ENCODE measurements around the gene SRP14. TPM values are rescaled to one million over a fixed set of nuclear protein-coding genes. Genes with fewer than 3 reads are reported as not detected.

SRP14 gene
- total and polyA plus RNA-seq, 9 donors: 155 to 451 (median 215) TPM

DNA sequence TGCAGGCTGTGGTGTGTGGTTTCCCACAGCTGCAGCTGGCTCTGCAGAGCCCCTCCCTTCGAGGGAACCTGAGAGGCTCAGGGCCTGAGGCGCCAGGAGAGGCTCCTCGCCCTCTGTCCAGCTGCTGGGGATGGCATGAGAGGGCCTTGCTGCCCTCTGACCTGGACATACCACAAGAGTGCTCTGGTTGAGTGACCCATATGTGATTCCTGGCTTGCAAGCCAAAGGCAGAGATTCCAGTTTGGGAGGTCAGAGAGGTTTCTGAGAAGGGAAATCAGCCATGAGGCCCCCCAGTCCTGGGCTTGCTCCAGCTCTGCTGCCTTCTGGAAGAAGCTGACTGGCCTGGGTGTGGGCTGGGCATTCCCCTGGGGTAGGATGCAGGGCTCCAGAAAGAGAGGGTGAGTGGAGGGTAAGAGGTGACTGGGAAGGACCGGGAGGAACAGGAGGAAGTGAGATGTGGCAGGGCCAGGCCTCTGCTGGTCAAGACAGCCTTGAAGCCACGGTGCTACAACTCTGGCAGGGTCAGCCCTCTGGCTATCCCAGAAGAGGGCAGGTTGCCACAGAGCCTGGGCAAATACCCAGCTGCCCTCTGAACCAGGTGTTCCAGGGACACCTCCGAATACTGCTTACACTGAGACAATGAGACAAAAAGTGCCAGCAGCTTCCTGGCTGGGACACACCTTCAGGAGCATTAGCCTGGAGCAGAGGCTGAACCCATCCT, 16.0 kb upstream of the SRP14 start:
- H3K36me3 ChIP-seq: no peaks in the 10 kb centered on the region
- TF ChIP-seq EP300 (IDR thresholded peaks at IDR 0.05): no peak
- TF ChIP-seq, protein P1, sequence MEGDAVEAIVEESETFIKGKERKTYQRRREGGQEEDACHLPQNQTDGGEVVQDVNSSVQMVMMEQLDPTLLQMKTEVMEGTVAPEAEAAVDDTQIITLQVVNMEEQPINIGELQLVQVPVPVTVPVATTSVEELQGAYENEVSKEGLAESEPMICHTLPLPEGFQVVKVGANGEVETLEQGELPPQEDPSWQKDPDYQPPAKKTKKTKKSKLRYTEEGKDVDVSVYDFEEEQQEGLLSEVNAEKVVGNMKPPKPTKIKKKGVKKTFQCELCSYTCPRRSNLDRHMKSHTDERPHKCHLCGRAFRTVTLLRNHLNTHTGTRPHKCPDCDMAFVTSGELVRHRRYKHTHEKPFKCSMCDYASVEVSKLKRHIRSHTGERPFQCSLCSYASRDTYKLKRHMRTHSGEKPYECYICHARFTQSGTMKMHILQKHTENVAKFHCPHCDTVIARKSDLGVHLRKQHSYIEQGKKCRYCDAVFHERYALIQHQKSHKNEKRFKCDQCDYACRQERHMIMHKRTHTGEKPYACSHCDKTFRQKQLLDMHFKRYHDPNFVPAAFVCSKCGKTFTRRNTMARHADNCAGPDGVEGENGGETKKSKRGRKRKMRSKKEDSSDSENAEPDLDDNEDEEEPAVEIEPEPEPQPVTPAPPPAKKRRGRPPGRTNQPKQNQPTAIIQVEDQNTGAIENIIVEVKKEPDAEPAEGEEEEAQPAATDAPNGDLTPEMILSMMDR (IDR thresholded peaks at IDR 0.05): no peak
- WGBS, 3 donors: 51 to 57% (median 54%) methylated on average over 6 of the region's 6 CpGs
- H3K27ac ChIP-seq: no peak overlapping the region
- H3K9me3 ChIP-seq: no peaks in the 10 kb centered on the region
- intact Hi-C loops (cut with DNase I): loop anchor here in 2 of 4 donors (5.0 to 10.0 kb wide), 2 partner anchors 42 to 50 kb away; partner anchors contain the start of gene BMF (in 1 of the 2)
- DNase-seq: no peak
- peaks cover 9% of the 10 kb centered on the region for H3K4me1 ChIP-seq (ENCODE audit: insufficient read depth)
- H3K27me3 ChIP-seq: no peaks in the 10 kb centered on the region
- H3K4me3 ChIP-seq: no peak overlapping the region

DNA sequence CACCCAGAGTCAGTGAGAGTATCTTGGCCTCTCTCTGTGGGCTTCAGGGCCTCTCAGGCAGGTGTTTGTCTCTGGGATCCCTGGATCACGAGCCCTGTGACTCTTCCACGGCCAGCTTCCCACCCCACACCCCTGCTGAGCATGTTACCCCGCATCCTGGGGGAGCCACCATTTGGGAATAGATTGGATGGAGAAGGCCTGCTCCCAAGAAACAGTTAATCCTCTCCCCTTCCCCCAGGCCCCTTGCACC, 15.5 kb upstream of the SRP14 start:
- Histone ChIP-seq H3K36me3 (no peaks in the 10 kb centered on the region), H3K4me1 (ENCODE audit: insufficient read depth) (peaks cover 9% of the 10 kb centered on the region), H3K4me3 (no peak overlapping the region), H3K27me3 (no peaks in the 10 kb centered on the region), H3K27ac (no peak overlapping the region), H3K9me3 (no peaks in the 10 kb centered on the region)
- intact Hi-C loops (cut with DNase I): loop anchor here in 2 of 4 donors (5.0 to 10.0 kb wide), 2 partner anchors 43 to 50 kb away; partner anchors contain the start of gene BMF (in 1 of the 2)
- DNase-seq: no peak
- 90 to 95% (median 91%) methylated on average over 2 to 3 of the region's 3 CpGs for WGBS, 3 donors
- TF ChIP-seq, protein P1 (IDR thresholded peaks at IDR 0.05): no peak
- no peak for TF ChIP-seq POLR2A (IDR thresholded peaks at IDR 0.05)
- no peak for TF ChIP-seq EP300 (IDR thresholded peaks at IDR 0.05)

DNA sequence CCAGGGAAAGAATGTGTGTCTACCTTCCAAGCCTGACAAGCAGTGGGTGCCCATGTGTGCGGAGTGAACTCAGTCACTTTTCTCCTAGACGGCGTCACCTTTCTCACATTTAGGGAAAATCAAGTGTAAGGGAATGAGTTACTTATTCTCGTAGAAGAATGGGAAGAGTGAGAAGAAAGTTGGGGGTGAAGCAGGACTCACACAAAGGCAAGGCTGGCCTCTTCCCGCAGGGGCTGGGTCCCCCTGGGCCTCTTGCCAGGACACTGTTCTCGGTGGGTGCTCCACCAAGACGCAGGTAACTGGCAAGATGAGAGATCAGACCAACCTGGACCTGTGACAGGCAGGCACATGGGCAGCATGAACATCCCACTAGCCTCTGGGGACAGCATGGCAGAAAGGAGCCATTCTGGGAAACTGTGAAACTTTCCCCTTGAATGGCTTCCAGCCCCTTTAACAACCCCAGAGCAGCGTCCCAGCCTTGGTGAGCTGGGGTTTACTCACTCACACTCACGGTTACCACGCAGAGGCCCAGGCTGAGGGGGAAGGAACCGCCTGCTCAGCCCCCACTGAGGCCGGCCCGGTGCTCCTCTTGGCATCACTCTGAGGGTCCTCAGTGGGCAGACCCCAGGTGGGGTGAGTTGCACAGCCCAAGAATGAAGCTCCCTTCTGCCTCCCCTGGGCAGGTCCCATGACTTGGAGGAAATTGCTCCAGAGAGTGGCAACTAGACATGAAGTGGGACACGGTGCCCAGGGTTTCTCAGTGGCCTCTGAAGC, 15.0 kb upstream of the SRP14 start:
- H3K36me3 ChIP-seq: no peaks in the 10 kb centered on the region
- peaks cover 9% of the 10 kb centered on the region for H3K4me1 ChIP-seq (ENCODE audit: insufficient read depth)
- no peak overlapping the region for H3K4me3 ChIP-seq
- H3K27me3 ChIP-seq: no peaks in the 10 kb centered on the region
- no peak for DNase-seq
- intact Hi-C loops (cut with DNase I): loop anchor here in 2 of 4 donors (5.0 to 10.0 kb wide), 2 partner anchors 43 to 51 kb away; partner anchors contain the start of gene BMF (in 1 of the 2)
- no peaks in the 10 kb centered on the region for H3K9me3 ChIP-seq
- no peak overlapping the region for H3K27ac ChIP-seq
- TF ChIP-seq EP300 (IDR thresholded peaks at IDR 0.05) (no peak), POLR2A (IDR thresholded peaks at IDR 0.05) (no peak)
- TF ChIP-seq, protein P1 (IDR thresholded peaks at IDR 0.05): no peak
- WGBS, 3 donors: 88 to 91% (median 89%) methylated on average over 14 of the region's 14 CpGs

DNA sequence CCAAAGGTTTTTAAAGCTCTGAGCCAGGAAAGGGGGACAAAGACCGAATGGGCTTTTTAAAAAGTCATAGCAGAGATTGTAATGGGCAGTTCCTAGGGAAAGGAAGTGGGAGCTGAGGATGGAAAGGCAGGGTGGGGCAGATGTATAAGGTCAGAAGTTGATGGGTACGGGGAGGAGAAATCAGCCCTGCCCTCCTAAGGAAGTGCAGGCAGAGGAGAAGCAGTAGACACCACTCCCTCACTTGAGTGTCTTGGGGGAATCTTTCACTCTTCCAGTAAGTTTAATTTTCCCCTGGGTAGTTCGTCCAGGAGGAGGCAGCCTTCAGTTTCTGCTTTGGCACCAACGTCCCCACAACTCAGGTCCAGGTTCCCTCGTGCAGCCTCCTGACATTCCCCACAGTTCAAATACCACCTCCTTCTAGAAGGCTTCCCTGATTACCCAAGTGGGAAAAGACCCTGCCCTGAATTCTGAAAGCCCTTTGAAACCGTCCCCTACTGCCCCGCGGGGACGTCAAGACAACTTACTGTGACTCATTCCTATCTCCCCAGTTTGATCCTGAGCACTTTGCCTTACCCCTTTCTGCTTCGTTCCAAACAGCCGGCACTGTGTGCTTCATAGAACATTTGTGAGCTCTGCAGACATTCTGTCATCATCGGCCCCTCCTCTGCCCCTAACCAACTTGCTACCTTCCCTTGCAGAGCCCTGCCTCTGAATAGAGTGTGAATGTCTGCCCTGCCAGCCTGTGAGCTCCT, 14.3 kb upstream of the SRP14 start:
- peaks cover 9% of the 10 kb centered on the region for H3K4me1 ChIP-seq (ENCODE audit: insufficient read depth)
- TF ChIP-seq, protein P1 (IDR thresholded peaks at IDR 0.05): no peak
- no peak for TF ChIP-seq POLR2A (IDR thresholded peaks at IDR 0.05)
- no peaks in the 10 kb centered on the region for H3K9me3 ChIP-seq
- DNase-seq: no peak
- no peaks in the 10 kb centered on the region for H3K27me3 ChIP-seq
- no peaks in the 10 kb centered on the region for H3K36me3 ChIP-seq
- intact Hi-C loops (cut with DNase I): loop anchor here in 2 of 4 donors (5.0 to 10.0 kb wide), 2 partner anchors 44 to 52 kb away; partner anchors contain the start of gene BMF (in 1 of the 2)
- WGBS, 3 donors: 83 to 85% (median 84%) methylated on average over 12 of the region's 12 CpGs
- H3K27ac ChIP-seq: no peak overlapping the region
- H3K4me3 ChIP-seq: no peak overlapping the region
